Measurements from ENCODE around the gene DIPK1B.
A peak's percentile ranks its signal among the peaks of the same experiment; 100 is the strongest.
"Not testable (repeated sequence)": the region's sequence is repeated elsewhere in the genome, so short reads cannot be mapped to it uniquely, and the experiment has no call there.

The DIPK1B gene

GRCh38 chr9:136707849-136708517 is 4.4 kb upstream of the DIPK1B start:
- peaks cover 0 to 11% of the 10 kb centered on the region in 2 donors for H3K4me1 ChIP-seq (ENCODE audit: control insufficient read depth in 1 of 2, insufficient read depth in 2 of 2, low read length in 2 of 2)
- no peaks in the 10 kb centered on the region for H3K36me3 ChIP-seq (ENCODE audit: control insufficient read depth in 1 of 2, insufficient read depth in 2 of 2, low read length in 2 of 2)
- H3K9me3 ChIP-seq (ENCODE audit: control insufficient read depth in 1 of 2, low read length in 2 of 2): no peaks in the 10 kb centered on the region
- H3K27ac ChIP-seq (ENCODE audit: low read length): no peak overlapping the region
- no peak overlapping the region for H3K4me3 ChIP-seq (ENCODE audit: low read depth in 1 of 2, low read length in 2 of 2)
- peaks cover 2% of the 10 kb centered on the region for H3K27me3 ChIP-seq (ENCODE audit: low read depth, low read length)

GRCh38 chr9:136709454-136710109 is 2.8 kb upstream of the DIPK1B start:
- no peaks in the 10 kb centered on the region for H3K36me3 ChIP-seq (ENCODE audit: control insufficient read depth in 1 of 2, insufficient read depth in 2 of 2, low read length in 2 of 2)
- H3K27ac ChIP-seq (ENCODE audit: low read length): no peak overlapping the region
- no peaks in the 10 kb centered on the region for H3K9me3 ChIP-seq (ENCODE audit: control insufficient read depth in 1 of 2, low read length in 2 of 2)
- H3K4me1 ChIP-seq (ENCODE audit: control insufficient read depth in 1 of 2, insufficient read depth in 2 of 2, low read length in 2 of 2): peaks cover 0 to 17% of the 10 kb centered on the region in 2 donors
- H3K4me3 ChIP-seq (ENCODE audit: low read depth in 1 of 2, low read length in 2 of 2): no peak overlapping the region
- H3K27me3 ChIP-seq (ENCODE audit: low read depth, low read length): peaks cover 13% of the 10 kb centered on the region

DNA sequence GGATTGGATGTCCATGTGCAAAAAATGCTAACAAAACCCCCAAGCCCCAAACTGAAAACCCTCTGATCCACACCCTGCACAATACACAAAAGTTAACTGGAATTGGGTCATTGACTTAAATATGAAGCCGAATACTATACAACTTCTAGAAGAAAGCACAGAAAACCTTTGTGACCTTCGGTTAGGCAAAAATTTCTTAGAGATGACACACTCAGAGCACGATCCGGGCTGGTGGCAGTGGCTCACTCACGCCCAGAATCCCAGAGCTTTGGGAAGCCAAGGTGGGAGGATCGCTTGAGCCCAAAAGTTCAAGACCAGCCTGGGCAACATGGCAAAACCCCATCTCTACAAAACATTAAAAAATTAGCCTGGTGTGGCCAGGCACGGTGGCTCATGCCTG is 1.8 kb upstream of the DIPK1B start:
- Histone ChIP-seq H3K9me3 (ENCODE audit: control insufficient read depth in 1 of 2, low read length in 2 of 2) (no peaks in the 10 kb centered on the region), H3K36me3 (ENCODE audit: control insufficient read depth in 1 of 2, insufficient read depth in 2 of 2, low read length in 2 of 2) (no peaks in the 10 kb centered on the region), H3K27me3 (ENCODE audit: low read depth, low read length) (peaks cover 13% of the 10 kb centered on the region), H3K4me1 (ENCODE audit: control insufficient read depth in 1 of 2, insufficient read depth in 2 of 2, low read length in 2 of 2) (peaks cover 0 to 17% of the 10 kb centered on the region in 2 donors), H3K4me3 (ENCODE audit: low read depth in 1 of 2, low read length in 2 of 2) (no peak overlapping the region), H3K27ac (ENCODE audit: low read length) (no peak overlapping the region)

DNA sequence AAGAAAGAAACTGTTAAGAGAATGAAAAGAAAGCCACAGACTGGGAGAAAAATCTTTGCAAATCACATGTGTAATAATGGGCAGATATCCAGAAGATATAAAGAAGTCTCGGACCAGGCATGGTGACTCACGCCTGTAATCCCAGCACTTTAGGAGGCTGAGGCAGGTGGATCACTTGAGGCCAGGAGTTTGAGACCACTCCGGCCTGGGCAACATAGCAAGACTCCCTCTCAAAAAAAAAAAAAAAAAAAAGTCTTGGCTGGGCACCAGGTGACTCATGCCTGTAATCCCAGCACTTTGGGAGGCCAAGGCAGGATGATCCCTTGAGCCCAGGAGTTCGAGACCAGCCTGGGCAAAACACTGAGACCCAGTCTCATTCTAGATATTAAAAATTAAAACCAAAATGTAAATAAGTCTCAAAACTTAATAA is 1.1 kb upstream of the DIPK1B start:
- peaks cover 13% of the 10 kb centered on the region for H3K27me3 ChIP-seq (ENCODE audit: low read depth, low read length)
- H3K27ac ChIP-seq (ENCODE audit: low read length): not testable (repeated sequence)

GRCh38 chr9:136712690-136713544 is 545 bp downstream of the DIPK1B start:
- H3K36me3 ChIP-seq (ENCODE audit: control insufficient read depth in 1 of 2, insufficient read depth in 2 of 2, low read length in 2 of 2): no peaks in the 10 kb centered on the region

More for the DNA sequence above, 1.1 kb upstream of the DIPK1B start:
- peaks cover 0 to 17% of the 10 kb centered on the region in 2 donors for H3K4me1 ChIP-seq (ENCODE audit: control insufficient read depth in 1 of 2, insufficient read depth in 2 of 2, low read length in 2 of 2)
- H3K4me3 ChIP-seq (ENCODE audit: low read depth in 1 of 2, low read length in 2 of 2); H3K36me3 ChIP-seq (ENCODE audit: control insufficient read depth in 1 of 2, insufficient read depth in 2 of 2, low read length in 2 of 2); H3K9me3 ChIP-seq (ENCODE audit: control insufficient read depth in 1 of 2, low read length in 2 of 2): not testable (repeated sequence)

GRCh38 chr9:136713550-136713949 is 1.2 kb downstream of the DIPK1B start:
- Histone ChIP-seq H3K4me3 (ENCODE audit: low read depth in 1 of 2, low read length in 2 of 2) (peak overlapping the region in 1 of 2 donors; percentile 55), H3K36me3 (ENCODE audit: control insufficient read depth in 1 of 2, insufficient read depth in 2 of 2, low read length in 2 of 2) (no peaks in the 10 kb centered on the region), H3K27me3 (ENCODE audit: low read depth, low read length) (peaks cover 13% of the 10 kb centered on the region), H3K9me3 (ENCODE audit: control insufficient read depth in 1 of 2, low read length in 2 of 2) (no peaks in the 10 kb centered on the region), H3K27ac (ENCODE audit: low read length) (no peak overlapping the region), H3K4me1 (ENCODE audit: control insufficient read depth in 1 of 2, insufficient read depth in 2 of 2, low read length in 2 of 2) (peaks cover 0 to 17% of the 10 kb centered on the region in 2 donors)

More at GRCh38 chr9:136712690-136713544, 545 bp downstream of the DIPK1B start:
- Histone ChIP-seq H3K4me1 (ENCODE audit: control insufficient read depth in 1 of 2, insufficient read depth in 2 of 2, low read length in 2 of 2) (peaks cover 0 to 17% of the 10 kb centered on the region in 2 donors), H3K27ac (ENCODE audit: low read length) (no peak overlapping the region), H3K4me3 (ENCODE audit: low read depth in 1 of 2, low read length in 2 of 2) (peak overlapping the region in 1 of 2 donors; percentile 55), H3K27me3 (ENCODE audit: low read depth, low read length) (peaks cover 13% of the 10 kb centered on the region), H3K9me3 (ENCODE audit: control insufficient read depth in 1 of 2, low read length in 2 of 2) (no peaks in the 10 kb centered on the region)

DNA sequence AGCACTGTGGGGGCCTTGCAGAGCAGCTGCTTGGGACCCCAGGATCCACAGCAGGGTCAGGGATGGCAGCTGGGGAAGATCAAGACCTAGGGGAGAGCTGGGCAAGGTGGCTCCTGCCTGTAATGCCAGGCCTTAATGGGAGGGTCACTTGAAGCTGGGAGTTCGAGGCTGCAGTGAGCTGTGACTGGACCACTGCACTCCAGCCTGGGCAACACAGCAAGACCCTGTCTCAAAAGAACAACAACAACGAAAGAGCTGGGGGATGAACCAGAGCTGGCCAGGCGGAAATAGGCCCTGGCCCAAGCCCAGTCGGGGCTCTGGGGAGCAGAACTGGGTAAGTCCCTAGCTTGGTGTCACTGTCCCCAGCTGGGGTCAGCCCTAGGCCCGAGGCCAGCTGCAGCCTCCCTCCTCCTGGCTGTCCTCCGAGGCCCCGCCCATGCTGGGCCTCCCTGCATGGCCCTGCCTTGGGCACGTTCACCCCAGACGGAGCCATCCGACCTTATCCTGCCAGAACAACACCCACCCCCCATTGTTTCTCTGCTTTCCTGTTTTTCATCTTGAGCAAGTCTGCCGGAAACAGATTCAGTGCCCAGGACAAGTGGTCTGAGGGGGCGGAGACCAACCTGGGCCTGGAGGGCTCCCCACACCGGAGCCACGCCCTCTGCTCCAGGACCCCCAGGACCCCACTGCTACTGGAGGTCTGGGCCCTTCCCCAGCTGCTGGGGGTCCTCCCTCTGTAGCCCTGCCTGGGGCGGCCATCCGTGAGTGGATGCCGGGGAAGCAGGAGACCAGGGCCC is 1.9 kb downstream of the DIPK1B start:
- Histone ChIP-seq H3K4me1 (ENCODE audit: control insufficient read depth in 1 of 2, insufficient read depth in 2 of 2, low read length in 2 of 2) (peaks cover 0 to 19% of the 10 kb centered on the region in 2 donors), H3K9me3 (ENCODE audit: control insufficient read depth in 1 of 2, low read length in 2 of 2) (no peaks in the 10 kb centered on the region), H3K4me3 (ENCODE audit: low read depth in 1 of 2, low read length in 2 of 2) (no peak overlapping the region), H3K36me3 (ENCODE audit: control insufficient read depth in 1 of 2, insufficient read depth in 2 of 2, low read length in 2 of 2) (no peaks in the 10 kb centered on the region), H3K27ac (ENCODE audit: low read length) (no peak overlapping the region), H3K27me3 (ENCODE audit: low read depth, low read length) (peaks cover 13% of the 10 kb centered on the region)

DNA sequence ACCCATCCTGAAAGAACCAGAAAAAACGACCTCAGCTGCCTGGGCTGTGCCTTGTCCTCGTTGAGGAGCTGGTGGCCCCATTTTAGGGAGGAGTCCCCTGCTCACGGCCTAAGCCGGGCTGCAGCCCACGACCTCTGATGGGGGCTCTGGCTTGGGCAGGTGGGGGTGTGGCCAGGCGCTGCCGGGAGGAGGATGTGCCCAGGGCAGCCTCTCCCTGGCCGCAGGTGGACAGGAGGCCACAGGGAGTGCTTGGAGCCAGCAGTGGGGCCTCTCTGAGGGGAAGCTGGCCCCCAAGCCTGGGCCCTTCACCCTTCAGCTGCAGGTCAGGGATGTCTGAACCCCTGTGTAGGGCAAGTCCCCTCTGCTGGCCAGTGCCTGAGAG is 2.5 kb downstream of the DIPK1B start:
- peaks cover 0 to 25% of the 10 kb centered on the region in 2 donors for H3K4me1 ChIP-seq (ENCODE audit: control insufficient read depth in 1 of 2, insufficient read depth in 2 of 2, low read length in 2 of 2)
- no peaks in the 10 kb centered on the region for H3K9me3 ChIP-seq (ENCODE audit: control insufficient read depth in 1 of 2, low read length in 2 of 2)
- H3K4me3 ChIP-seq (ENCODE audit: low read depth in 1 of 2, low read length in 2 of 2): no peak overlapping the region
- no peak overlapping the region for H3K27ac ChIP-seq (ENCODE audit: low read length)
- peaks cover 13% of the 10 kb centered on the region for H3K27me3 ChIP-seq (ENCODE audit: low read depth, low read length)
- no peaks in the 10 kb centered on the region for H3K36me3 ChIP-seq (ENCODE audit: control insufficient read depth in 1 of 2, insufficient read depth in 2 of 2, low read length in 2 of 2)

GRCh38 chr9:136717399-136717798 is 5.0 kb downstream of the DIPK1B start:
- H3K9me3 ChIP-seq (ENCODE audit: control insufficient read depth in 1 of 2, low read length in 2 of 2): no peaks in the 10 kb centered on the region
- H3K36me3 ChIP-seq (ENCODE audit: control insufficient read depth in 1 of 2, insufficient read depth in 2 of 2, low read length in 2 of 2): peaks cover 0 to 14% of the 10 kb centered on the region in 2 donors
- no peak overlapping the region for H3K27ac ChIP-seq (ENCODE audit: low read length)
- no peak overlapping the region for H3K4me3 ChIP-seq (ENCODE audit: low read depth in 1 of 2, low read length in 2 of 2)
- peaks cover 0 to 31% of the 10 kb centered on the region in 2 donors for H3K4me1 ChIP-seq (ENCODE audit: control insufficient read depth in 1 of 2, insufficient read depth in 2 of 2, low read length in 2 of 2)
- H3K27me3 ChIP-seq (ENCODE audit: low read depth, low read length): peaks cover 13% of the 10 kb centered on the region

GRCh38 chr9:136718345-136719194 is 6.2 kb downstream of the DIPK1B start:
- H3K27me3 ChIP-seq (ENCODE audit: low read depth, low read length): peaks cover 5% of the 10 kb centered on the region
- peaks cover 2 to 25% of the 10 kb centered on the region in 2 donors for H3K36me3 ChIP-seq (ENCODE audit: control insufficient read depth in 1 of 2, insufficient read depth in 2 of 2, low read length in 2 of 2)
- no peak overlapping the region for H3K27ac ChIP-seq (ENCODE audit: low read length)
- H3K4me3 ChIP-seq (ENCODE audit: low read depth in 1 of 2, low read length in 2 of 2): no peak overlapping the region
- no peaks in the 10 kb centered on the region for H3K9me3 ChIP-seq (ENCODE audit: control insufficient read depth in 1 of 2, low read length in 2 of 2)
- peaks cover 0 to 20% of the 10 kb centered on the region in 2 donors for H3K4me1 ChIP-seq (ENCODE audit: control insufficient read depth in 1 of 2, insufficient read depth in 2 of 2, low read length in 2 of 2)
